ENCODE data around the gene KRTAP4-8. TPM values are rescaled to one million over a fixed set of nuclear protein-coding genes. Genes with fewer than 3 reads are reported as not detected.

The KRTAP4-8 gene
- polyA plus RNA-seq, 1 of the 3 experiments (the other 2 are of a cell fraction) = not detected

GRCh38 chr17:41048441-41048840, 49.5 kb downstream of the KRTAP4-8 start:
- H3K9ac ChIP-seq = no peak overlapping the region
- H3K36me3 ChIP-seq (replicated peaks in 1 of 2; ENCODE audit: control insufficient read depth in 1 of 2, insufficient read depth in 2 of 2, low read length in 1 of 2) = peaks cover 0 to 3% of the 10 kb centered on the region in 2 experiments
- H2AFZ ChIP-seq (ENCODE audit: low read depth) = peak overlapping the region; percentile 44; the same call in 1 of the 2 replicates
- peaks cover 10% of the 10 kb centered on the region for H3F3A ChIP-seq (replicated peaks; ENCODE audit: insufficient read depth)
- no peaks in the 10 kb centered on the region for H3K9me3 ChIP-seq
- ChIA-PET CTCF (interaction anchor here (0.6 to 1.4 kb wide), 2 partner anchors 32 to 614 kb away, joined by 3 read pairs; no protein-coding TSS in a partner anchor), POLR2A (no interaction called here)
- no peaks in the 10 kb centered on the region for H3K79me2 ChIP-seq (ENCODE audit: insufficient read depth)
- no peaks in the 10 kb centered on the region for H3K4me1 ChIP-seq (ENCODE audit: control insufficient read depth in 1 of 2, insufficient read depth in 2 of 2, low read depth in 1 of 2, low read length in 1 of 2)
- peak overlapping the region in 1 of 2 experiments; percentile 44; a peak in 2 of 4 replicates for H3K27ac ChIP-seq (ENCODE audit: low read depth in 2 of 2, low read length in 1 of 2)
- no peaks in the 10 kb centered on the region for H3K9me2 ChIP-seq
- H3K27me3 ChIP-seq (ENCODE audit: insufficient read depth) = no peaks in the 10 kb centered on the region
- 3% methylated on average over 7 of the region's 7 CpGs for WGBS (ENCODE audit: low lambda C conversion rate)
- no peak for DNase-seq
- no peaks in the 10 kb centered on the region for H4K20me1 ChIP-seq (ENCODE audit: insufficient read depth)
- H3K4me2 ChIP-seq = peak overlapping the region; percentile 14
- H3K4me3 ChIP-seq (ENCODE audit: low read depth in 2 of 2, low read length in 1 of 2) = no peak overlapping the region
- TF ChIP-seq JUND (IDR thresholded peaks at IDR 0.05) (no peak), SMC3 (IDR thresholded peaks at IDR 0.05; ENCODE audit: low read depth, low read length) (no peak), SIN3A (IDR thresholded peaks at IDR 0.05; ENCODE audit: borderline replicate concordance, low read depth, low read length) (no peak), REST (IDR thresholded peaks at IDR 0.05; ENCODE audit: low read depth, low read length) (no peak)

Other genes starting within 250 kb of the KRTAP4-8 start
- gene KRT12, start 230.9 kb downstream of the KRTAP4-8 start, polyA plus RNA-seq (2012; rRNA removed) = not detected in 2 replicates
- not detected in 2 replicates for gene KRT20, start 212.9 kb downstream of the KRTAP4-8 start, polyA plus RNA-seq (2012; rRNA removed)
- gene KRT23, start 160.5 kb downstream of the KRTAP4-8 start, polyA plus RNA-seq (2012; rRNA removed) = not detected in 2 replicates
- not detected in 2 replicates for gene KRT39, start 131.2 kb downstream of the KRTAP4-8 start, polyA plus RNA-seq (2012; rRNA removed)
- gene KRT40, start 113.8 kb downstream of the KRTAP4-8 start, polyA plus RNA-seq (2012; rRNA removed) = not detected in 2 replicates
- not detected in 2 replicates for gene KRTAP3-3, start 104.0 kb downstream of the KRTAP4-8 start, polyA plus RNA-seq (2012; rRNA removed)
- not detected in 2 replicates for gene KRTAP3-2, start 98.2 kb downstream of the KRTAP4-8 start, polyA plus RNA-seq (2012; rRNA removed)
- gene KRTAP3-1, start 89.0 kb downstream of the KRTAP4-8 start, polyA plus RNA-seq (2012; rRNA removed) = not detected in 2 replicates
- gene KRTAP1-5, start 70.9 kb downstream of the KRTAP4-8 start, polyA plus RNA-seq (2012; rRNA removed) = not detected in 2 replicates
- not detected in 2 replicates for gene KRTAP1-4, start 67.9 kb downstream of the KRTAP4-8 start, polyA plus RNA-seq (2012; rRNA removed)
- gene KRTAP1-3, start 63.3 kb downstream of the KRTAP4-8 start, polyA plus RNA-seq (2012; rRNA removed) = not detected in 2 replicates
- gene KRTAP1-1, start 56.7 kb downstream of the KRTAP4-8 start, polyA plus RNA-seq (2012; rRNA removed) = not detected in 2 replicates
- not detected in 2 replicates for gene KRTAP2-1, start 50.8 kb downstream of the KRTAP4-8 start, polyA plus RNA-seq (2012; rRNA removed)
- not detected in 2 replicates for gene KRTAP2-2, start 42.9 kb downstream of the KRTAP4-8 start, polyA plus RNA-seq (2012; rRNA removed)
- 0.36 and 0.39 TPM in 2 replicates for gene KRTAP2-3, start 38.0 kb downstream of the KRTAP4-8 start, polyA plus RNA-seq (2012; rRNA removed)
- gene KRTAP2-4, start 32.3 kb downstream of the KRTAP4-8 start, polyA plus RNA-seq (2012; rRNA removed) = not detected in 2 replicates
- not detected in 2 replicates for gene KRTAP4-7, start 14.0 kb downstream of the KRTAP4-8 start, polyA plus RNA-seq (2012; rRNA removed)
- not detected in 2 replicates for gene KRTAP4-16, start 4.1 kb upstream of the KRTAP4-8 start, polyA plus RNA-seq (2012; rRNA removed)
- gene KRTAP4-9, start 7.2 kb upstream of the KRTAP4-8 start, polyA plus RNA-seq (2012; rRNA removed) = not detected in 2 replicates
- gene KRTAP4-11, start 20.2 kb upstream of the KRTAP4-8 start, polyA plus RNA-seq (2012; rRNA removed) = not detected in 2 replicates
- gene KRTAP4-12, start 26.0 kb upstream of the KRTAP4-8 start, polyA plus RNA-seq (2012; rRNA removed) = not detected in 2 replicates
- not detected in 2 replicates for gene KRTAP4-6, start 42.4 kb upstream of the KRTAP4-8 start, polyA plus RNA-seq (2012; rRNA removed)
- not detected in 2 replicates for gene KRTAP4-5, start 51.7 kb upstream of the KRTAP4-8 start, polyA plus RNA-seq (2012; rRNA removed)
- not detected in 2 replicates for gene KRTAP4-4, start 62.6 kb upstream of the KRTAP4-8 start, polyA plus RNA-seq (2012; rRNA removed)
- not detected in 2 replicates for gene KRTAP4-3, start 70.1 kb upstream of the KRTAP4-8 start, polyA plus RNA-seq (2012; rRNA removed)
- not detected in 2 replicates for gene KRTAP4-2, start 80.1 kb upstream of the KRTAP4-8 start, polyA plus RNA-seq (2012; rRNA removed)
- not detected in 2 replicates for gene KRTAP4-1, start 86.8 kb upstream of the KRTAP4-8 start, polyA plus RNA-seq (2012; rRNA removed)
- gene KRTAP9-1, start 91.7 kb upstream of the KRTAP4-8 start, polyA plus RNA-seq (2012; rRNA removed) = not detected in 2 replicates
- gene KRTAP9-2, start 128.5 kb upstream of the KRTAP4-8 start, polyA plus RNA-seq (2012; rRNA removed) = not detected in 2 replicates
- not detected in 2 replicates for gene KRTAP9-3, start 134.3 kb upstream of the KRTAP4-8 start, polyA plus RNA-seq (2012; rRNA removed)
- gene KRTAP9-8, start 139.9 kb upstream of the KRTAP4-8 start, polyA plus RNA-seq (2012; rRNA removed) = not detected in 2 replicates
- gene KRTAP9-4, start 151.5 kb upstream of the KRTAP4-8 start, polyA plus RNA-seq (2012; rRNA removed) = not detected in 2 replicates
- not detected in 2 replicates for gene KRTAP9-9, start 157.2 kb upstream of the KRTAP4-8 start, polyA plus RNA-seq (2012; rRNA removed)
- not detected in 2 replicates for gene KRTAP9-6, start 167.2 kb upstream of the KRTAP4-8 start, polyA plus RNA-seq (2012; rRNA removed)
- not detected in 2 replicates for gene KRTAP9-7, start 177.6 kb upstream of the KRTAP4-8 start, polyA plus RNA-seq (2012; rRNA removed)
- not detected in 2 replicates for gene KRTAP29-1, start 204.7 kb upstream of the KRTAP4-8 start, polyA plus RNA-seq (2012; rRNA removed)
- not detected in 2 replicates for gene KRTAP16-1, start 211.2 kb upstream of the KRTAP4-8 start, polyA plus RNA-seq (2012; rRNA removed)
- gene KRTAP17-1, start 217.6 kb upstream of the KRTAP4-8 start, polyA plus RNA-seq (2012; rRNA removed) = not detected in 2 replicates

Data from SK-N-SH (cell line).